ENCODE data around the gene RANGRF. TPM values are rescaled to one million over a fixed set of nuclear protein-coding genes. Genes with fewer than 3 reads are reported as not detected.

Gene RANGRF
- 10 to 100 TPM; 18.9 to 30.2 (median 22.4) TPM for total RNA-seq

- 1 to 3% methylated on average over 14 to 24 of the region's 53 CpGs for WGBS, 2 donors
- Histone ChIP-seq H3K36me3 (no peaks in the 10 kb centered on the region), H3K9me3 (no peaks in the 10 kb centered on the region), H3K4me3 (replicated peaks in 1 of 3) (peak within 1 kb of the TSS; percentile 11 to 75 (median 58)), H3K27me3 (no peaks in the 10 kb centered on the region), H3K27ac (peak within 1 kb of the TSS; percentile 84 to 94 (median 87)), H3K4me1 (peaks cover 15 to 31% of the 10 kb centered on the region in 2 donors)
- no peak for TF ChIP-seq CTCF (IDR thresholded peaks at IDR 0.05)
- TF ChIP-seq POLR2A (IDR thresholded peaks at IDR 0.05) = peak in 1 of 2 donors; percentile 68
- intact Hi-C loops (cut with DNase I) = no loop called here
- peak; percentile 91 to 92 for DNase-seq
Observed at GRCh38 chr17:8288336-8289102, at the start of gene RANGRF. TSS of gene RANGRF (plus strand) at chr17:8288670. CDS start at chr17:8288789, 119 bp downstream.

- no peaks in the 10 kb centered on the region for H3K27me3 ChIP-seq
- DNase-seq = no peak
- intact Hi-C loops (cut with DNase I) = no loop called here
- TF ChIP-seq POLR2A (IDR thresholded peaks at IDR 0.05) (no peak), CTCF (IDR thresholded peaks at IDR 0.05) (no peak)
- H3K9me3 ChIP-seq = no peaks in the 10 kb centered on the region
- WGBS, 2 donors = 88 to 94% methylated on average over 5 of the region's 5 CpGs
- peaks cover 0 to 5% of the 10 kb centered on the region in 2 donors for H3K4me1 ChIP-seq
- H3K4me3 ChIP-seq (replicated peaks in 1 of 3) = no peak overlapping the region
- H3K36me3 ChIP-seq = peaks cover 4 to 8% of the 10 kb centered on the region in 2 donors
- H3K27ac ChIP-seq = no peak overlapping the region
Observed at GRCh38 chr17:8243827-8244226, 44.6 kb upstream of the RANGRF start.

GRCh38 chr17:8244768-8245167 is 43.7 kb upstream of the RANGRF start:
- intact Hi-C loops (cut with DNase I) = no loop called here
- Histone ChIP-seq H3K4me3 (replicated peaks in 1 of 3) (no peak overlapping the region), H3K36me3 (peaks cover 0 to 8% of the 10 kb centered on the region in 2 donors), H3K27me3 (no peaks in the 10 kb centered on the region), H3K9me3 (no peaks in the 10 kb centered on the region), H3K27ac (no peak overlapping the region), H3K4me1 (peaks cover 4 to 10% of the 10 kb centered on the region in 2 donors)
- 98% methylated on average over 8 of the region's 8 CpGs for WGBS, 2 donors
- TF ChIP-seq POLR2A (IDR thresholded peaks at IDR 0.05) = no peak
- no peak for TF ChIP-seq CTCF (IDR thresholded peaks at IDR 0.05)
- no peak for DNase-seq

- H3K4me1 ChIP-seq = peaks cover 6 to 13% of the 10 kb centered on the region in 2 donors
- intact Hi-C loops (cut with DNase I) = no loop called here
- H3K27me3 ChIP-seq = no peaks in the 10 kb centered on the region
- 0% methylated on average over 25 to 36 of the region's 58 CpGs for WGBS, 2 donors
- H3K36me3 ChIP-seq = no peaks in the 10 kb centered on the region
- TF ChIP-seq CTCF (IDR thresholded peaks at IDR 0.05) (peak in 1 of 6 experiments; percentile 9), POLR2A (IDR thresholded peaks at IDR 0.05) (peak in 1 of 2 donors; percentile 71)
- H3K9me3 ChIP-seq = no peaks in the 10 kb centered on the region
- H3K27ac ChIP-seq = peak within 1 kb of the TSS; percentile 87 to 98 (median 94)
- DNase-seq = peak; percentile 96
- H3K4me3 ChIP-seq (replicated peaks in 1 of 3) = peak within 1 kb of the TSS; percentile 12 to 71 (median 13)
Observed at GRCh38 chr17:8248751-8249607, 39.5 kb upstream of the RANGRF start, which contains the start of gene PFAS. TSS of gene PFAS (plus strand) at chr17:8249289. CDS start at chr17:8253938, 4,649 bp downstream.
